Prostate gland (tissue), 2 donors: ENCODE data around the gene KAZALD1. TPM values are rescaled to one million over a fixed set of nuclear protein-coding genes. Genes with fewer than 3 reads are reported as not detected.
A peak's percentile ranks its signal among the peaks of the same experiment; 100 is the strongest.

Source experiments
- DNase-seq: peaks from one replicate; pipeline ENCODE4 v3.0.0-alpha.2; 2019; ENCODE audit warnings: low spot score
- H3K27ac ChIP-seq, 2 donors: fragments of 200-600 bp; sonication (generic); 2 replicates each; pipeline ENCODE4 v1.5.1; 2017 to 2019
- H3K27me3 ChIP-seq: fragments of 200-600 bp; sonication (generic); replicated peaks from 2 replicates; pipeline ENCODE4 v1.5.1; 2019; ENCODE audit not compliant: insufficient read depth
- H3K36me3 ChIP-seq, 2 donors: fragments of 200-600 bp; sonication (generic); 1 replicate in 1 of 2; 2 replicates in 1 of 2; pipeline versions ENCODE4 v1.5.1 to v1.8.1; 2017 to 2019
- H3K4me1 ChIP-seq: fragments of 200-600 bp; sonication (generic); replicated peaks from 2 replicates; pipeline ENCODE4 v1.5.1; 2019
- H3K4me3 ChIP-seq, 2 donors: fragments of 200-600 bp; sonication (generic); 2 replicates each; pipeline ENCODE4 v1.5.1; 2017 to 2019
- H3K9me3 ChIP-seq: fragments of 200-600 bp; sonication (generic); 2 replicates; pipeline ENCODE4 v1.5.1; 2017
- CTCF ChIP-seq, 4 experiments: fragments of 200-600 bp in 2 of 4; fragments of 450-650 bp in 2 of 4; sonication (generic) in 2 of 4; IDR thresholded peaks; 1 replicate in 3 of 4; 2 replicates in 1 of 4; pipeline ENCODE4 v1.5.1; 2016 to 2019; ENCODE audit warnings: antibody characterized with exemption in 4 of 4, mild to moderate bottlenecking in 2 of 4, moderate library complexity in 2 of 4
- POLR2A ChIP-seq: fragments of 450-650 bp; IDR thresholded peaks from one replicate; pipeline ENCODE4 v1.6.1; 2016; ENCODE audit warnings: antibody characterized with exemption, mild to moderate bottlenecking
- POLR2AphosphoS5 ChIP-seq: sonication (generic); formaldehyde crosslinking; IDR thresholded peaks from one replicate; pipeline ENCODE4 v1.6.1; 2017; ENCODE audit warnings: antibody characterized with exemption
- WGBS: methylation state at CpG from one replicate; pipeline ENCODE4 v1.1.5; 2018; 5-methylcytosine and 5-hydroxymethylcytosine counted together
- intact Hi-C: fragments of 100-400 bp; cut with DNase I; formaldehyde crosslinking; loops from one replicate; pipeline ENCODE4 v1.14.2; 2022
- total RNA-seq, 2 donors: library from RNA; depleted of rRNA; stranded (reverse); fragments of >200 nt; gene quantifications; one replicate each; pipeline ENCODE4 v1.1.0, GENCODE V29; 2016

Gene KAZALD1
- total RNA-seq, 2 donors from 2014 or later = 9.8 to 24.4 TPM

GRCh38 chr10:101042118-101042517 is 19.7 kb upstream of the KAZALD1 start:
- intact Hi-C loops = no loop called here
- Histone ChIP-seq H3K4me3 (peak overlapping the region; percentile 35 to 39), H3K4me1 (peaks cover 7% of the 10 kb centered on the region), H3K27ac (peak overlapping the region; percentile 82 to 85), H3K36me3 (no peaks in the 10 kb centered on the region), H3K9me3 (no peaks in the 10 kb centered on the region), H3K27me3 (no peaks in the 10 kb centered on the region)
- no peak for TF ChIP-seq CTCF (IDR thresholded peaks at IDR 0.05)
- TF ChIP-seq POLR2AphosphoS5 = no peak
- no peak for TF ChIP-seq POLR2A
- no peak for DNase-seq
- WGBS = 64% methylated on average over 4 of the region's 4 CpGs

GRCh38 chr10:101042667-101043362 is 19.0 kb upstream of the KAZALD1 start:
- 3% methylated on average over 40 of the region's 40 CpGs for WGBS
- Histone ChIP-seq H3K27ac (peak overlapping the region; percentile 82 to 85), H3K4me3 (peak overlapping the region; percentile 35 to 39), H3K27me3 (no peaks in the 10 kb centered on the region), H3K36me3 (no peaks in the 10 kb centered on the region), H3K9me3 (no peaks in the 10 kb centered on the region), H3K4me1 (peaks cover 7% of the 10 kb centered on the region)
- DNase-seq = peak; percentile 96
- peak; percentile 46 for TF ChIP-seq POLR2A
- peak in 2 of 4 experiments; percentile 7 to 25 for TF ChIP-seq CTCF (IDR thresholded peaks at IDR 0.05)
- peak; percentile 94 for TF ChIP-seq POLR2AphosphoS5
- intact Hi-C loops = no loop called here

- DNase-seq = no peak
- H3K4me1 ChIP-seq = peaks cover 7% of the 10 kb centered on the region
- WGBS = 5% methylated on average over 2 of the region's 2 CpGs
- intact Hi-C loops = no loop called here
- H3K4me3 ChIP-seq = peak overlapping the region; percentile 35 to 39
- H3K27me3 ChIP-seq = no peaks in the 10 kb centered on the region
- H3K36me3 ChIP-seq = no peaks in the 10 kb centered on the region
- no peaks in the 10 kb centered on the region for H3K9me3 ChIP-seq
- no peak for TF ChIP-seq CTCF (IDR thresholded peaks at IDR 0.05)
- no peak for TF ChIP-seq POLR2A
- no peak for TF ChIP-seq POLR2AphosphoS5
- peak overlapping the region; percentile 82 to 85 for H3K27ac ChIP-seq
Measured at GRCh38 chr10:101043363-101043707, 18.5 kb upstream of the KAZALD1 start.

GRCh38 chr10:101044117-101044516 is 17.7 kb upstream of the KAZALD1 start:
- intact Hi-C loops = no loop called here
- Histone ChIP-seq H3K27me3 (no peaks in the 10 kb centered on the region), H3K36me3 (no peaks in the 10 kb centered on the region), H3K27ac (no peak overlapping the region), H3K9me3 (no peaks in the 10 kb centered on the region), H3K4me3 (no peak overlapping the region), H3K4me1 (peaks cover 7% of the 10 kb centered on the region)
- 85% methylated on average over 2 of the region's 2 CpGs for WGBS
- TF ChIP-seq POLR2A (no peak), POLR2AphosphoS5 (no peak), CTCF (IDR thresholded peaks at IDR 0.05) (no peak)
- DNase-seq = no peak
